HUES48 (cell line): ENCODE data around the gene THNSL1.

Experiments
- H3K27ac ChIP-seq: one replicate; pipeline ENCODE4 v1.7.0; 2013; ENCODE audit warnings: low read depth, low read length, inconsistent platforms
- H3K27me3 ChIP-seq: 2 replicates; pipeline ENCODE4 v1.6.1; 2013; ENCODE audit warnings: mild to moderate bottlenecking, low read length; ENCODE audit not compliant: control insufficient read depth, insufficient read depth
- H3K36me3 ChIP-seq: 2 replicates; pipeline ENCODE4 v1.6.1; 2013; ENCODE audit warnings: low read length; ENCODE audit not compliant: control insufficient read depth, insufficient read depth
- H3K4me1 ChIP-seq: 2 replicates; pipeline ENCODE4 v1.6.1; 2013; ENCODE audit warnings: mild to moderate bottlenecking, low read length; ENCODE audit not compliant: control insufficient read depth, insufficient read depth
- H3K4me3 ChIP-seq: 2 replicates; pipeline ENCODE4 v1.5.1; 2013; ENCODE audit warnings: mild to moderate bottlenecking, low read depth, low read length
- H3K9ac ChIP-seq: 2 replicates; pipeline ENCODE4 v1.6.1; 2013; ENCODE audit warnings: mild to moderate bottlenecking, low read depth, low read length, moderate library complexity
- H3K9me3 ChIP-seq: 2 replicates; pipeline ENCODE4 v1.6.1; 2013; ENCODE audit warnings: low read length; ENCODE audit not compliant: control insufficient read depth, insufficient read depth

The THNSL1 gene

DNA sequence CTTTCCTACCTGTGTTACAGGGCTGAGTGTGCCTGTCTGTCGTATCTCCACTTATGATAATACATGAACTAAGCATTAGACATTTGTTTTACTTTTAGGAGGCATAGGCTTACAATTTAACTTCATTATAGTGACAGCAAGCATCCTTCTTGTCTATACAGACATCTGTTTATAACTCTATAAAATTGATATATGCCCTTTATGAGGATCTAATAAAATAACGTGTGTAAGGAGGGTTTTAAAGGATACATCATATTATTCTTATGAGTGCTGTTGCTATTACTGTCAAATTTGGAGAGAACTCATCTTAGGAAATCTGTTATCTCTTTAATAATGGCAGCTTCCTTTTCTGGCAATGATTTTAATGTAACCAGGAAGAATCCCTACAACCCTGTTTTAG is 21.9 kb downstream of the THNSL1 start:
- Histone ChIP-seq H3K4me3 (no peak overlapping the region), H3K27ac (no peak overlapping the region), H3K4me1 (no peaks in the 10 kb centered on the region), H3K36me3 (no peaks in the 10 kb centered on the region), H3K9ac (no peak overlapping the region), H3K9me3 (no peaks in the 10 kb centered on the region), H3K27me3 (no peaks in the 10 kb centered on the region)

DNA sequence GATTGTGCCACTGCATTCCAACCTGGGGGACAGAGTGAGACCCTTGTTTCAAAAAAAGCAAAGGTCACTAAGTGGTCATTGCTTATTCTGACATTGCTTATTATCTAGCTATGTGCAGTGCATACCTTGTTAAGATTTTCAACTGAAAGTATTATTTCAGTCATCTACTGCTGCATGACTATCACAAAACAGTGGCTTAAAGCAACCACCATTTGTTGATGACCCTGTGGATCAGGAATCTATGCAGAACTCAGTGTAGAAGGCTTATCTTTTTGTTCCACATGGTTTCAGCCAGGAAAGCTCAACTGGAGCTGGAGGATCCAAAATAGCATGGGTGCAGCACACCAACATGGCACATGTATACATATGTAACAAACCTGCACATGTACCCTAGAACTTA is 23.1 kb downstream of the THNSL1 start:
- H3K27ac ChIP-seq: no peak overlapping the region
- no peaks in the 10 kb centered on the region for H3K9me3 ChIP-seq
- no peaks in the 10 kb centered on the region for H3K27me3 ChIP-seq
- no peak overlapping the region for H3K4me3 ChIP-seq
- H3K9ac ChIP-seq: no peak overlapping the region
- H3K36me3 ChIP-seq: no peaks in the 10 kb centered on the region
- no peaks in the 10 kb centered on the region for H3K4me1 ChIP-seq

DNA sequence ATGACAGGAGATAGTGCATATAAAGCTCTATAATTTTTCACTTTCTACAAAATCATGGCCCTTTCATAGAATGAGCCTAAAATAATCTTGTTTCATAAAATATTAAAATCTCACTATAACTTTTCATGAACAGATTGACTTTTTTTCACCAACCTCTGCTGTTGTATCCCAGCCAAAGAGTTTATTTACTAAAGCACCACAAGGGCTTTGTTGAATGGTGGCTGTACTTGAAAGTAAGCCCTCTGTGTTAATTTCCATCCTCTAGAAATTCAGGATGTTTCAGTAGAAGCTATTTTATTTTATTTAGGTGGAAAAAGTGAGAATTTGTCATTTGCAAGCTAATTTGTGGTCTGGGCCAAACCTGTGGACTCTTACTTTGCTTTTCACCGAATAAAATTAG is 30.2 kb downstream of the THNSL1 start:
- H3K9me3 ChIP-seq: no peaks in the 10 kb centered on the region
- no peak overlapping the region for H3K4me3 ChIP-seq
- H3K9ac ChIP-seq: no peak overlapping the region
- no peaks in the 10 kb centered on the region for H3K36me3 ChIP-seq
- H3K27me3 ChIP-seq: no peaks in the 10 kb centered on the region
- no peak overlapping the region for H3K27ac ChIP-seq
- H3K4me1 ChIP-seq: no peaks in the 10 kb centered on the region

DNA sequence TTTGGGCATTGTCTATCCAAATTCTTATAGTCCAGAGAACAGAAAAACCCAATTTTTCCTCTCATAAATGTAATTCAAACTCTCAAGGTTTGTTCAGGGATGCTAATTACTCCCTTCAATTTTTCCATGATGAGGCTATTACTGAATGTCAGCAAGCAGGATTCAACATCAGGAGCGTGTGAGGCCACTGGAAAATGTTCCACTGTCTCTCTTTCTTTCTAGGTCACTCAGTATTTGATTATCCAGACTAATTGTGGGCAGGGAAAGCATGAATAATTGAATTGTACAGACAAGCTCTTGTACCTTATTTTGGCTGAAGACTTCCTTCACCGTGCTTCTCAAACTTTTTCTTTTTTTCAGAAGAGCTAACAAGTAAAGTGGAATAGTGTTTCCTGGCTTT is 30.7 kb downstream of the THNSL1 start:
- no peaks in the 10 kb centered on the region for H3K27me3 ChIP-seq
- no peak overlapping the region for H3K27ac ChIP-seq
- H3K36me3 ChIP-seq: no peaks in the 10 kb centered on the region
- no peak overlapping the region for H3K4me3 ChIP-seq
- no peaks in the 10 kb centered on the region for H3K9me3 ChIP-seq
- H3K4me1 ChIP-seq: no peaks in the 10 kb centered on the region
- H3K9ac ChIP-seq: no peak overlapping the region

DNA sequence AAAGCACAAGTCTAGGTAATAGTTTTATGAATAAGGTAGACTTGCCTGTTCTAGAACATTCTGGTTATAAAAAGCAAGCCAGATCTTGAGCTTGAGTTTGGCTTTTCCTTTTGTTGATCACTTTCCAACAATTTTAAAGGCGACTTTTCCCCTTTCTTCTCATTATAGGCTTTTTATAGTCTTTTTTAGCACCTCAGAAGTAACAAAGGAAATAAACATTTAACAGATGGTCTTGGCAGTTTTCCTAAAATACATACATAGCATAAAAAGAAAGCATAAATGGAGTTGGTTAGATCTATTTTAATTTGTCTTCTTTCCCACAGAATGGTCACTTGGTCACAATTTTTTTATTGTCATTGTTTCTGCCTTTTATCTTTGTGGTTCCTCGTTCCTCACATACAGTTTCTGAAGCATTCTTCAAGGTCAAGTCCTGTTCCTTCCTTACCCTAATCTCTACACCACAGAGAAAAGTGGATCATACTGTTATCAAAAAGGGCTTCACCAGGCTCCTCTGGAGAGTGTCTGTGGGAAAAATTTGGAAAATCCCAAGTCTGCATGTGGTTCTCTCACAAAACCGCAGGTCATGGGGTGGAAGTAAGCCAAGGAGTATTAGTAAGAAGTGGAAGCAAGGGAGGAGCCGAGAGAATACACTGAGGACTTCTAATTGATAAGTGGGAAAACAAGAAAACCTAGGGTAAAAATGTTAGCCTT is 31.3 kb downstream of the THNSL1 start:
- Histone ChIP-seq H3K9ac (no peak overlapping the region), H3K27me3 (no peaks in the 10 kb centered on the region), H3K9me3 (no peaks in the 10 kb centered on the region), H3K36me3 (no peaks in the 10 kb centered on the region), H3K27ac (no peak overlapping the region), H3K4me1 (no peaks in the 10 kb centered on the region), H3K4me3 (no peak overlapping the region)

- no peaks in the 10 kb centered on the region for H3K27me3 ChIP-seq
- H3K4me1 ChIP-seq: no peaks in the 10 kb centered on the region
- no peak overlapping the region for H3K27ac ChIP-seq
- H3K4me3 ChIP-seq: no peak overlapping the region
- H3K9me3 ChIP-seq: no peaks in the 10 kb centered on the region
- no peaks in the 10 kb centered on the region for H3K36me3 ChIP-seq
- H3K9ac ChIP-seq: no peak overlapping the region
Measured at GRCh38 chr10:25048450-25048849, 32.0 kb downstream of the THNSL1 start.

- H3K36me3 ChIP-seq: no peaks in the 10 kb centered on the region
- no peaks in the 10 kb centered on the region for H3K27me3 ChIP-seq
- H3K9me3 ChIP-seq: no peaks in the 10 kb centered on the region
- H3K4me1 ChIP-seq: no peaks in the 10 kb centered on the region
- H3K27ac ChIP-seq: no peak overlapping the region
- no peak overlapping the region for H3K9ac ChIP-seq
- H3K4me3 ChIP-seq: no peak overlapping the region
Measured at GRCh38 chr10:25049966-25050365, 33.6 kb downstream of the THNSL1 start.

DNA sequence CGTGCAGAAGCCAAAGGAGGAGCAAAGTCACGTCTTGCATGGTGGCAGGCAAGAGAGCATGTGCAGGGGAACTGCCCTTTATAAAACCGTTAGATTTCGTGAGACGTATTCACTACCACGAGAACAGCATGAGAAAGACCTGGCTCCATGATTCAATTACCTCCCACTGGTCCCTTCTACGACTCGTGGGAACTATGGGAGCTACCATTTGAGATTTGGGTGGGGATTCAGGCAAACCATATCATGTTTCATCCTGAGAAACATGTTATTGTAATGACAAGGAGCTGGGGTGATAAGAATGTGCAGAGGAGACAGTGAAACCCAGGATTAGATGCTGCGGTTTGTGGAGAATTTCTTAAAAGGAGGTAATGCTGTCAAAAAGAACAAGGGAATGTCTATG is 34.0 kb downstream of the THNSL1 start:
- Histone ChIP-seq H3K36me3 (no peaks in the 10 kb centered on the region), H3K27me3 (no peaks in the 10 kb centered on the region), H3K27ac (no peak overlapping the region), H3K9ac (no peak overlapping the region), H3K4me3 (no peak overlapping the region), H3K9me3 (no peaks in the 10 kb centered on the region), H3K4me1 (peaks cover 3% of the 10 kb centered on the region; the same call in 1 of the 2 replicates)

DNA sequence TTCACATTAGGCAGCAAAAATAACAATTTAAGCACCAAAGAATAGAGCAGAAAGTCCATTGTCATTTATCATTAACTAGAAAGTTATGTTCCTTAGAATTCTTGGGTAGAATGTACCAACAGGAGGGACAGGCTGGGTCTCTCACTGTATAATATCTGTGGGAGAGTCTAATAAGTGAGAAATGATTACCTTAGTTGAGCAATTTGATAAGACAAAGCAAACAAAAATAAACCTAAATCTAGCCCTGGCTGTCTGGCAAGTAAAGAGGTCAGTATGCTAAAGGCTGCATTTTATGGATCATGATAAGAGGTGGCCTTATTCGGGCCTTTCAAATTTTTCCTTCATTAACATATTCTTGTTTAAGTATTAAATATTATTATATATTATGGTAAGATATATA is 35.6 kb downstream of the THNSL1 start:
- H3K9me3 ChIP-seq: no peaks in the 10 kb centered on the region
- H3K36me3 ChIP-seq: no peaks in the 10 kb centered on the region
- no peak overlapping the region for H3K27ac ChIP-seq
- no peak overlapping the region for H3K9ac ChIP-seq
- H3K4me1 ChIP-seq: peaks cover 3% of the 10 kb centered on the region; the same call in 1 of the 2 replicates
- H3K4me3 ChIP-seq: no peak overlapping the region
- no peaks in the 10 kb centered on the region for H3K27me3 ChIP-seq

DNA sequence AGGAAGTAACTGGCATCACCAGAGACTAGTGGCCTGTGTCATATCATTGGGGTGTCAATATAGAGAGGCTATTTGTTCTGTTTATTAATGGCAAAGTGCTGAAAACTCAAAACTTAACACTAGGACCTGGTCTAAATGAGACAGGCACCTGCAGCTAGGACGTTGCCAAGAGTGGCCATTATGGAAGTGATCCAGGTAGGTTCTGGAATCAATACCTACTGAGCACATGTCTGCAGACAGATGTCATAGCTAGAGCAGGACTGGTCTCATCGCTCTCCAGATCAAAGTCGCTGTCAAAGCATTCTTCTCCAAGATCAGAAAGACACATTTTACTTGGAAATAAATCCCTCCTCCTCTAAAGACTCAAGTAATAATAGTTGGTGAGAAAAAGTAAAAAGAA is 40.3 kb downstream of the THNSL1 start:
- Histone ChIP-seq H3K27me3 (no peaks in the 10 kb centered on the region), H3K9me3 (no peaks in the 10 kb centered on the region), H3K36me3 (no peaks in the 10 kb centered on the region), H3K4me1 (peaks cover 3% of the 10 kb centered on the region; the same call in 1 of the 2 replicates), H3K4me3 (no peak overlapping the region), H3K9ac (no peak overlapping the region), H3K27ac (no peak overlapping the region)

GRCh38 chr10:25057886-25058285 is 41.5 kb downstream of the THNSL1 start:
- H3K27ac ChIP-seq: no peak overlapping the region
- no peaks in the 10 kb centered on the region for H3K9me3 ChIP-seq
- H3K9ac ChIP-seq: no peak overlapping the region
- H3K36me3 ChIP-seq: no peaks in the 10 kb centered on the region
- H3K27me3 ChIP-seq: no peaks in the 10 kb centered on the region
- H3K4me3 ChIP-seq: no peak overlapping the region
- H3K4me1 ChIP-seq: peaks cover 3% of the 10 kb centered on the region; the same call in 1 of the 2 replicates
